GM19324 (cell line): ENCODE results near the gene DHX38.

Experiments used
- ATAC-seq: cut with Tn5 transposase; IDR thresholded peaks from one replicate; pipeline ENCODE4 v1.9.1; 2021; ENCODE audit warnings: mild to moderate bottlenecking, moderate library complexity; ENCODE audit not compliant: unreplicated experiment, low FRiP score

The DHX38 gene

GRCh38 chr16:72159801-72160200 lies 66.2 kb downstream of the DHX38 start:
- no peak for ATAC-seq

- no peak for ATAC-seq
These were observed 68.6 kb downstream of the DHX38 start for GRCh38 chr16:72162105-72162692.
